Fibroblast of lung (primary cell): ENCODE results near the gene RFX5. TPM values are rescaled to one million over a fixed set of nuclear protein-coding genes. Genes with fewer than 3 reads are reported as not detected.

Source experiments
- DNase-seq, 2 donors: peaks; one replicate each; pipeline versions ENCODE4 v3.0.0 to v3.0.0-alpha.2; 2010; ENCODE audit warnings: low read depth in 2 of 2
- H2AFZ ChIP-seq: 2 replicates; pipeline ENCODE4 v1.5.1; 2012; ENCODE audit warnings: low read length, control low read depth, inconsistent platforms
- H3K27ac ChIP-seq: 2 replicates; pipeline ENCODE4 v1.5.1; 2011; ENCODE audit warnings: low read length, control low read depth; ENCODE audit not compliant: insufficient read depth
- H3K27me3 ChIP-seq: 2 replicates; pipeline ENCODE4 v1.5.1; 2011; ENCODE audit warnings: mild to moderate bottlenecking, low read length; ENCODE audit not compliant: control insufficient read depth, insufficient read depth
- H3K36me3 ChIP-seq: 2 replicates; pipeline ENCODE4 v1.5.1; 2011; ENCODE audit warnings: low read length; ENCODE audit not compliant: control insufficient read depth, insufficient read depth
- H3K4me1 ChIP-seq: 2 replicates; pipeline ENCODE4 v1.5.1; 2011; ENCODE audit warnings: low read length; ENCODE audit not compliant: control insufficient read depth, insufficient read depth; ENCODE audit errors: extremely low read depth
- H3K4me2 ChIP-seq: 2 replicates; pipeline ENCODE4 v1.5.1; 2011; ENCODE audit warnings: low read length, control low read depth; ENCODE audit not compliant: insufficient read depth; ENCODE audit errors: extremely low read depth
- H3K4me3 ChIP-seq, 4 experiments: fragments of 200-600 bp in 1 of 4; sonication (generic) in 1 of 4; replicated peaks in 1 of 4; 2 replicates each; pipeline ENCODE4 v1.5.1; 2011 to 2016; ENCODE audit warnings: low read length in 4 of 4, low read depth in 3 of 4, mild to moderate bottlenecking in 3 of 4, control low read depth in 2 of 4, inconsistent platforms in 1 of 4, mixed read lengths in 1 of 4; ENCODE audit not compliant: insufficient read depth in 1 of 4; ENCODE audit errors: control extremely low read depth in 1 of 4
- H3K79me2 ChIP-seq: 2 replicates; pipeline ENCODE4 v1.5.1; 2012; ENCODE audit warnings: mild to moderate bottlenecking, low read length, inconsistent platforms; ENCODE audit not compliant: control insufficient read depth, insufficient read depth
- H3K9ac ChIP-seq: 2 replicates; pipeline ENCODE4 v1.5.1; 2011; ENCODE audit warnings: mild to moderate bottlenecking, low read length, control low read depth; ENCODE audit not compliant: insufficient read depth
- H3K9me3 ChIP-seq: 2 replicates; pipeline ENCODE4 v1.5.1; 2012; ENCODE audit warnings: low read depth, low read length; ENCODE audit not compliant: control insufficient read depth, insufficient read depth
- H4K20me1 ChIP-seq: 2 replicates; pipeline ENCODE4 v1.5.1; 2011; ENCODE audit warnings: low read length; ENCODE audit not compliant: control insufficient read depth, insufficient read depth; ENCODE audit errors: extremely low read depth
- EZH2 ChIP-seq: IDR thresholded peaks from 2 replicates; pipeline ENCODE4 v1.5.1; 2012; ENCODE audit warnings: low read length, control low read depth, mild to moderate bottlenecking; ENCODE audit errors: missing control alignments
- polyA plus RNA-seq, 2 donors: library from polyadenylated mRNA; depleted of rRNA in 1 of 2; stranded (reverse) in 1 of 2; unstranded in 1 of 2; fragments of >200 nt; gene quantifications; 2 replicates each; pipeline ENCODE4 v1.2.1, GENCODE V29; 2011 to 2012; ENCODE audit warnings: missing spikeins in 1 of 2
- total RNA-seq: library from RNA; depleted of rRNA; stranded (reverse); fragments of >200 nt; gene quantifications from 2 replicates; pipeline ENCODE4 v1.2.1, GENCODE V29; 2014
- TF ChIP-seq, protein P1 (sequence below), 2 donors: IDR thresholded peaks in 1 of 2; conservative IDR thresholded peaks in 1 of 2; 1 replicate in 1 of 2; 2 replicates in 1 of 2; pipeline ENCODE4 v1.5.1; 2011 to 2012; ENCODE audit warnings: low read length in 2 of 2, control low read depth in 1 of 2, inconsistent platforms in 1 of 2, low read depth in 1 of 2, mild to moderate bottlenecking in 1 of 2

The RFX5 gene
- total and polyA plus RNA-seq, 2 donors (not counting 1 experiment from before 2014, with no cell fraction given) = 18.4 to 35.5 TPM

DNA sequence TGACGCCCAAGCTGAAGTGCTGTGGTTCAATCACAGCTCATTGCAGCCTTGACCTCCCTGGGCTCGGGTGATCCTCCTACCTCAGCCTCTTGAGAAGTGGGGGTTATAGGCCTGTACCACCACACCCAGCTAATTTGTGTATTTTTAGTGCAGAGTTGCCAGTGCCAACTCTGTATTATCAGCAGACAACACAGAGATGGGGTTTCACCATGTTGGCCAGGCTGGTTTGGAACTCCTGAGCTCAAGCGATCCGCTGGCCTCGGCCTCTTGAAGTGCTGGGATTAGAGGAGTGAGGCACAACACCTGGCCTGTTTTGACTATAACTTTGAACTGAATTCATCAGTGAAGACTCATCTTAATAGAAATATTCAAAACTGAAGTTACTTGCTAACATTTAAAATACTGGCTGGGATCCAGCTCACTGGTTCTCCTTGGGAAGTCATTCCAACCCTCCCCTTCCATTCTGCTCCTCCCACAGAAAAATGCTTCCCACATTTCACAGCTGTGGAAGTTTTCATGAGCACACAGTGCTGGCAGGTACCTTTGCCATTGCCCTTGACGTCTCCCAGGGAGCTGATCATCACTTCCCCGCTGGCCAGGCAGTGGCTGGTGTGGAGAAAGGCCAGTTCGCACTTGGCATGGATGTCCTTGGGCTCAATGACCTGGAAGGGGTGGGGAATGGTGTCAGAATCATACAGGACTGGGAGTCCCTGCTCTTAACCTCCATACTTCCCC is 20.8 kb upstream of the RFX5 start:
- Histone ChIP-seq H3K79me2 (no peaks in the 10 kb centered on the region), H3K4me3 (no peak overlapping the region), H2AFZ (no peak overlapping the region), H3K9me3 (no peaks in the 10 kb centered on the region), H3K27ac (no peak overlapping the region), H3K27me3 (no peaks in the 10 kb centered on the region), H4K20me1 (no peaks in the 10 kb centered on the region), H3K36me3 (peaks cover 1% of the 10 kb centered on the region), H3K9ac (no peak overlapping the region), H3K4me1 (peaks cover 3% of the 10 kb centered on the region), H3K4me2 (no peak overlapping the region)
- no peak for TF ChIP-seq EZH2
- TF ChIP-seq, protein P1, sequence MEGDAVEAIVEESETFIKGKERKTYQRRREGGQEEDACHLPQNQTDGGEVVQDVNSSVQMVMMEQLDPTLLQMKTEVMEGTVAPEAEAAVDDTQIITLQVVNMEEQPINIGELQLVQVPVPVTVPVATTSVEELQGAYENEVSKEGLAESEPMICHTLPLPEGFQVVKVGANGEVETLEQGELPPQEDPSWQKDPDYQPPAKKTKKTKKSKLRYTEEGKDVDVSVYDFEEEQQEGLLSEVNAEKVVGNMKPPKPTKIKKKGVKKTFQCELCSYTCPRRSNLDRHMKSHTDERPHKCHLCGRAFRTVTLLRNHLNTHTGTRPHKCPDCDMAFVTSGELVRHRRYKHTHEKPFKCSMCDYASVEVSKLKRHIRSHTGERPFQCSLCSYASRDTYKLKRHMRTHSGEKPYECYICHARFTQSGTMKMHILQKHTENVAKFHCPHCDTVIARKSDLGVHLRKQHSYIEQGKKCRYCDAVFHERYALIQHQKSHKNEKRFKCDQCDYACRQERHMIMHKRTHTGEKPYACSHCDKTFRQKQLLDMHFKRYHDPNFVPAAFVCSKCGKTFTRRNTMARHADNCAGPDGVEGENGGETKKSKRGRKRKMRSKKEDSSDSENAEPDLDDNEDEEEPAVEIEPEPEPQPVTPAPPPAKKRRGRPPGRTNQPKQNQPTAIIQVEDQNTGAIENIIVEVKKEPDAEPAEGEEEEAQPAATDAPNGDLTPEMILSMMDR (conservative IDR thresholded peaks at IDR 0.05 in 1 of 2, IDR thresholded peaks at IDR 0.05 in 1 of 2; ENCODE audit: low read depth in 1 of 2, low read length in 2 of 2) = no peak
- DNase-seq = no peak

DNA sequence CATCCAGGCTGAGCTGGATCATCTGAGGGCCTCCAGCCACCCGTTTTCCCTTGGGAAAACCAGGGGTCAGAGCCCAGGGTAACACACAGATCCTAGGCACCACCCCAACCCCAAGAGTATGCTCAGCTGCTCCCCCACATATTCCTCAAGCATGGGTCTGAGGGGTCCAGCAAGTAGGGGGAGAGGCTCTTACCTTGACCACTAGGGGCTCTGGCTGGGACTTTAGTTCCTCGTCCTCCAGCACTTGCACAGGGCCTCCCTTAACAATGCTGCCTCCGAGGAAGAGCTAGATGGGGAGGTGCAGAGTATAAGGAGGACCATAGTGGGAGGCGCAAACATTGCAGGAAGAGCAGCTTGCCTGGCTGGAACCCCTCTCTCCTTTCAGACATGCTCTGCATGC is 17.9 kb upstream of the RFX5 start:
- H4K20me1 ChIP-seq = no peaks in the 10 kb centered on the region
- no peak for TF ChIP-seq EZH2
- TF ChIP-seq, protein P1 (conservative IDR thresholded peaks at IDR 0.05 in 1 of 2, IDR thresholded peaks at IDR 0.05 in 1 of 2; ENCODE audit: low read depth in 1 of 2, low read length in 2 of 2) = no peak
- no peak overlapping the region for H3K4me3 ChIP-seq
- H3K36me3 ChIP-seq = peaks cover 1% of the 10 kb centered on the region
- H3K4me2 ChIP-seq = no peak overlapping the region
- no peaks in the 10 kb centered on the region for H3K27me3 ChIP-seq
- H3K4me1 ChIP-seq = no peaks in the 10 kb centered on the region
- H2AFZ ChIP-seq = no peak overlapping the region
- no peak overlapping the region for H3K9ac ChIP-seq
- no peak overlapping the region for H3K27ac ChIP-seq
- no peak for DNase-seq
- no peaks in the 10 kb centered on the region for H3K79me2 ChIP-seq
- H3K9me3 ChIP-seq = no peaks in the 10 kb centered on the region

DNA sequence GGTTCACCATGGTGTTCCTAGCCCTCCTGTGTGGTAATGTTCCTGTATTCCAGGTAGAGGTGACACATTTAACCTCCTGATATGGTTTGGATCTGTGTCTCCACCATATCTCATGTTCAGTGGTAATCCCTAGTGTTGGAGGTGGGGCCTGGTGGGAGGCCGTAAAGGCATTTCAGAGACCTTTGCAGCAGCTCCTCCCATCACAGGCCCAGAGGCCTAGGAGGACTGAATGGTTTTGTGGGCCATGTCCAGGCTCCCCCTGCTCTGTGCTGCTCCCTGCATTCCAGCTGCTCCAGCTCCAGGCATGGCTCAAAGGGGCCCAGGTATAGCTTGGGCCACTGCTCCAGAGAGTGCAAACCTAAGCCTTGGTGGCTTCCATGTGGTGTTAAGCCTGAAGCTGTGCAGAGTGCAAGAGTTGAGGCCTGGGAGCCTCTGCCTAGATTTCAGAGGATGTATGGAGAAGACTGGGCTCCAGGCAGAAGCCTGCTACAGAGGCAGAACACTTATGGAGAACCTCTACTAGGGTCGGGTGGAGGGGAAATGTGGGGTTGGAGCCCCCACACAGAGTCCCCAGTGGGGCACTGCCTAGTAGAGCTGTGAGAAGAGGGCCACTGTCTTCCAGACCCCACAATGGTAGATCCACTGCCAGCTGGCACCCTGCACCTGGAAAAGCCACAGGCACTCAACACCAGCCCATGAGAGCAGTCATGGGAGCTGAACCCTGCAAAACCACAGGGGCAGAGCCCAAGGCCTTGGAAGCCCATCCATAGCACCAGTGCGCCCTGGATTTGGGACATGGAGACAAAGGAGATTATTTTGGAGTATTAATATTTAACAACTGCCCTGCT is 15.5 kb upstream of the RFX5 start:
- Histone ChIP-seq H3K9ac (no peak overlapping the region), H3K4me1 (no peaks in the 10 kb centered on the region), H4K20me1 (no peaks in the 10 kb centered on the region), H3K9me3 (no peaks in the 10 kb centered on the region), H3K4me3 (no peak overlapping the region), H3K27me3 (no peaks in the 10 kb centered on the region), H3K36me3 (peaks cover 1% of the 10 kb centered on the region), H3K27ac (no peak overlapping the region), H2AFZ (no peak overlapping the region), H3K79me2 (no peaks in the 10 kb centered on the region), H3K4me2 (no peak overlapping the region)
- no peak for TF ChIP-seq EZH2
- TF ChIP-seq, protein P1 (conservative IDR thresholded peaks at IDR 0.05 in 1 of 2, IDR thresholded peaks at IDR 0.05 in 1 of 2; ENCODE audit: low read depth in 1 of 2, low read length in 2 of 2) = no peak
- no peak for DNase-seq
